ENCODE measurements around the gene SEC61A2. TPM values are rescaled to one million over a fixed set of nuclear protein-coding genes. Genes with fewer than 3 reads are reported as not detected.

The SEC61A2 gene
- total RNA-seq, 1 donor from 2014 or later = 9.1 TPM

DNA sequence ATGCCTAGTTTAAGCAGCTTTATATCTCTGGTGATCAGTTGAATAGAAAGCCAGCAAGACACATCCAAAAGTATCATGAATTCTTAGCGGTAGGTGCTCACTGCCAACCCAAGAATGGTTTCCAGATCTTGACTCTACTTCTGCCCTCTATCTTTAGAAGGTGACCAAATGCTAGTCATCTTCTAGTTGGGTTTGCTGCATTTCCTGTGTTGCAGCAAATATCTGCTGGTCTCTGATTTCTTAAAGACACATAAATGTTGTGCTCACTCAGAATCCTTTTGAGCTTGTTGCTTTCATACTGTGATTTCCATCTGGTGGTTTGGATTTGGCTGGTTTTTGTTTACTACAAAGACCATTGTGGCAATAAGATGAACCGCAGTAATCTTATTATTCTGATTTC lies 68.7 kb downstream of the SEC61A2 start:
- intact Hi-C loops (cut with DNase I) = no loop called here
- H3K4me3 ChIP-seq = no peak overlapping the region
- no peak overlapping the region for H3K27ac ChIP-seq
- peaks cover 0 to 32% of the 10 kb centered on the region in 2 donors for H3K36me3 ChIP-seq
- no peak for DNase-seq (ENCODE audit: extremely low spot score in 2 of 2)
- no peak for TF ChIP-seq POLR2A (IDR thresholded peaks at IDR 0.05)
- TF ChIP-seq POLR2AphosphoS5 (IDR thresholded peaks at IDR 0.05; ENCODE audit: insufficient read depth in 1 of 2, low read depth in 1 of 2) = no peak
- no peak for TF ChIP-seq CTCF (IDR thresholded peaks at IDR 0.05)
- no peaks in the 10 kb centered on the region for H3K9me3 ChIP-seq
- no peaks in the 10 kb centered on the region for H3K27me3 ChIP-seq
- peaks cover 38% of the 10 kb centered on the region for H3K4me1 ChIP-seq

GRCh38 chr10:12200850-12201249 lies 71.4 kb downstream of the SEC61A2 start:
- H3K4me1 ChIP-seq = peaks cover 25% of the 10 kb centered on the region
- no peak for TF ChIP-seq POLR2A (IDR thresholded peaks at IDR 0.05)
- TF ChIP-seq POLR2AphosphoS5 (IDR thresholded peaks at IDR 0.05; ENCODE audit: insufficient read depth in 1 of 2, low read depth in 1 of 2) = no peak
- no peaks in the 10 kb centered on the region for H3K9me3 ChIP-seq
- H3K4me3 ChIP-seq = no peak overlapping the region
- H3K27me3 ChIP-seq = no peaks in the 10 kb centered on the region
- intact Hi-C loops (cut with DNase I) = no loop called here
- H3K27ac ChIP-seq = no peak overlapping the region
- H3K36me3 ChIP-seq = peaks cover 0 to 35% of the 10 kb centered on the region in 2 donors
- DNase-seq (ENCODE audit: extremely low spot score in 2 of 2) = no peak

DNA sequence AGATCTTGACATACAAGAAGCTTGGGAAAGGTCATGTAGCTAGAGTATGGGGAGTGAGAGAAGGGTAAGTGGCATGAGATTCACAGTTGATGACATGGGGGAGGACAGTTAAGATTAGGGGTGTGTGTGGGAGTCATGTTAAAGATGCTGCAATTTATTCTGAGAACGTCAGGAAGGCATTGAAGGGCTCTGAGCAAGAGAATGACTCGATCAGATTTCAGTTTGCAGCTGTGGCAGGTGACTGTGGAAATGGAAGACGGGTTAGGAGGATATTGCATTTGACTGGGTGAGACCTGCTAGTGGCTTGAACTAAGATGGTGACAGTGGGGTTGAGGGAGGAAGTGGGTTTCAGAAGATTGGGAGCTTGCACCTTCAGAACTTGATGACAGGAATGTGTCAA lies 72.1 kb downstream of the SEC61A2 start:
- no peaks in the 10 kb centered on the region for H3K9me3 ChIP-seq
- intact Hi-C loops (cut with DNase I) = no loop called here
- peaks cover 0 to 35% of the 10 kb centered on the region in 2 donors for H3K36me3 ChIP-seq
- no peaks in the 10 kb centered on the region for H3K27me3 ChIP-seq
- TF ChIP-seq CTCF (IDR thresholded peaks at IDR 0.05) = no peak
- TF ChIP-seq POLR2AphosphoS5 (IDR thresholded peaks at IDR 0.05; ENCODE audit: insufficient read depth in 1 of 2, low read depth in 1 of 2) = no peak
- no peak overlapping the region for H3K4me3 ChIP-seq
- H3K4me1 ChIP-seq = peaks cover 24% of the 10 kb centered on the region
- DNase-seq (ENCODE audit: extremely low spot score in 2 of 2) = no peak
- no peak overlapping the region for H3K27ac ChIP-seq

- no peak for DNase-seq (ENCODE audit: extremely low spot score in 2 of 2)
- Histone ChIP-seq H3K36me3 (peaks cover 0 to 35% of the 10 kb centered on the region in 2 donors), H3K4me1 (peaks cover 17% of the 10 kb centered on the region), H3K4me3 (no peak overlapping the region), H3K27me3 (no peaks in the 10 kb centered on the region), H3K9me3 (no peaks in the 10 kb centered on the region), H3K27ac (no peak overlapping the region)
- intact Hi-C loops (cut with DNase I) = no loop called here
- TF ChIP-seq CTCF (IDR thresholded peaks at IDR 0.05) = no peak
- TF ChIP-seq POLR2A (IDR thresholded peaks at IDR 0.05) = no peak
- TF ChIP-seq POLR2AphosphoS5 (IDR thresholded peaks at IDR 0.05; ENCODE audit: insufficient read depth in 1 of 2, low read depth in 1 of 2) = no peak
Observed at GRCh38 chr10:12202226-12202625, 72.7 kb downstream of the SEC61A2 start.

GRCh38 chr10:12205082-12205481 lies 75.6 kb downstream of the SEC61A2 start:
- peaks cover 5% of the 10 kb centered on the region for H3K4me1 ChIP-seq
- DNase-seq (ENCODE audit: extremely low spot score in 2 of 2) = no peak
- H3K9me3 ChIP-seq = no peaks in the 10 kb centered on the region
- H3K27ac ChIP-seq = no peak overlapping the region
- H3K36me3 ChIP-seq = peaks cover 0 to 36% of the 10 kb centered on the region in 2 donors
- TF ChIP-seq CTCF (IDR thresholded peaks at IDR 0.05) (no peak), POLR2AphosphoS5 (IDR thresholded peaks at IDR 0.05; ENCODE audit: insufficient read depth in 1 of 2, low read depth in 1 of 2) (no peak), POLR2A (IDR thresholded peaks at IDR 0.05) (no peak)
- no peak overlapping the region for H3K4me3 ChIP-seq
- no peaks in the 10 kb centered on the region for H3K27me3 ChIP-seq
- intact Hi-C loops (cut with DNase I) = no loop called here
